Endothelial cell of umbilical vein (primary cell): ENCODE results near the gene MYO9A.

ENCODE experiments used
- EZH2 ChIP-seq: IDR thresholded peaks from 2 replicates; pipeline ENCODE4 v1.6.1; 2012; ENCODE audit warnings: borderline replicate concordance, low read depth, mild to moderate bottlenecking, moderate library complexity, low read length, inconsistent platforms; ENCODE audit not compliant: severe bottlenecking
- MAX ChIP-seq: IDR thresholded peaks from 2 replicates; pipeline ENCODE4 v1.6.1; 2011; ENCODE audit not compliant: insufficient read depth, insufficient read length
- POLR2A ChIP-seq: IDR thresholded peaks from 2 replicates; pipeline ENCODE4 v1.6.1; 2012; ENCODE audit warnings: low read depth, mild to moderate bottlenecking, control low read depth, low read length
- POLR2AphosphoS5 ChIP-seq: IDR thresholded peaks from 2 replicates; pipeline ENCODE4 v1.6.1; 2012; ENCODE audit warnings: low read depth, mild to moderate bottlenecking, control low read depth, low read length, moderate library complexity; ENCODE audit not compliant: insufficient read depth
- TF ChIP-seq, protein P1 (sequence below), 2 donors: IDR thresholded peaks; 1 replicate in 1 of 2; 2 replicates in 1 of 2; pipeline ENCODE4 v1.5.1; 2011; ENCODE audit warnings: low read length in 2 of 2, mild to moderate bottlenecking in 2 of 2, moderate library complexity in 2 of 2, control low read depth in 1 of 2, inconsistent platforms in 1 of 2, low read depth in 1 of 2; ENCODE audit not compliant: insufficient read depth in 1 of 2; ENCODE audit errors: extremely low read depth in 1 of 2

- TF ChIP-seq, protein P1, sequence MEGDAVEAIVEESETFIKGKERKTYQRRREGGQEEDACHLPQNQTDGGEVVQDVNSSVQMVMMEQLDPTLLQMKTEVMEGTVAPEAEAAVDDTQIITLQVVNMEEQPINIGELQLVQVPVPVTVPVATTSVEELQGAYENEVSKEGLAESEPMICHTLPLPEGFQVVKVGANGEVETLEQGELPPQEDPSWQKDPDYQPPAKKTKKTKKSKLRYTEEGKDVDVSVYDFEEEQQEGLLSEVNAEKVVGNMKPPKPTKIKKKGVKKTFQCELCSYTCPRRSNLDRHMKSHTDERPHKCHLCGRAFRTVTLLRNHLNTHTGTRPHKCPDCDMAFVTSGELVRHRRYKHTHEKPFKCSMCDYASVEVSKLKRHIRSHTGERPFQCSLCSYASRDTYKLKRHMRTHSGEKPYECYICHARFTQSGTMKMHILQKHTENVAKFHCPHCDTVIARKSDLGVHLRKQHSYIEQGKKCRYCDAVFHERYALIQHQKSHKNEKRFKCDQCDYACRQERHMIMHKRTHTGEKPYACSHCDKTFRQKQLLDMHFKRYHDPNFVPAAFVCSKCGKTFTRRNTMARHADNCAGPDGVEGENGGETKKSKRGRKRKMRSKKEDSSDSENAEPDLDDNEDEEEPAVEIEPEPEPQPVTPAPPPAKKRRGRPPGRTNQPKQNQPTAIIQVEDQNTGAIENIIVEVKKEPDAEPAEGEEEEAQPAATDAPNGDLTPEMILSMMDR (IDR thresholded peaks at IDR 0.05; ENCODE audit: extremely low read depth in 1 of 2, insufficient read depth in 1 of 2, low read depth in 1 of 2, low read length in 2 of 2): no peak
- TF ChIP-seq POLR2AphosphoS5 (no peak), EZH2 (no peak), MAX (no peak), POLR2A (no peak)
These were observed 276.4 kb downstream of the MYO9A start for GRCh38 chr15:71841563-71841962.
